ENCODE results near the gene TMEM204.

Gene TMEM204

DNA sequence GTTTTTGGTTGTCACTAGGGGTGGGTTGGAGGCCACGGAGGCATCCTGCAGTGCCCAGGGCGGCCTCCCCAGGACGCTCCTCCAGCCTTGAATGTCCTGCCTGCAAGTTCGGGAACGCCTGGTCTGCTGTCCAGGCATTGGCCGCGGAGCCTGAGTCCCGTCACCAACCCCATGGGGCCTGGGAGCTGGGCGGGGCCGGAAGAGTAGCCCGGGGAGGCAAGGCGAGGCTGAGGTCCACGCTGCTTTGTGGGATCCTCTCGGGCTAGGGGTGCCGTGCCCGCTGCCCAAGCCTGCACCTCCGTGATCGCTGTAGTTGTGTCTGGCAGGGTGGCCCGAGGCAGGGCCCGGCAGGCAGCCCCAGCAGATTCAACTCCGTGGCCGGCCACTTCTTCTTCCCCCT is 27.6 kb upstream of the TMEM204 start:
- TF ChIP-seq, protein P1, sequence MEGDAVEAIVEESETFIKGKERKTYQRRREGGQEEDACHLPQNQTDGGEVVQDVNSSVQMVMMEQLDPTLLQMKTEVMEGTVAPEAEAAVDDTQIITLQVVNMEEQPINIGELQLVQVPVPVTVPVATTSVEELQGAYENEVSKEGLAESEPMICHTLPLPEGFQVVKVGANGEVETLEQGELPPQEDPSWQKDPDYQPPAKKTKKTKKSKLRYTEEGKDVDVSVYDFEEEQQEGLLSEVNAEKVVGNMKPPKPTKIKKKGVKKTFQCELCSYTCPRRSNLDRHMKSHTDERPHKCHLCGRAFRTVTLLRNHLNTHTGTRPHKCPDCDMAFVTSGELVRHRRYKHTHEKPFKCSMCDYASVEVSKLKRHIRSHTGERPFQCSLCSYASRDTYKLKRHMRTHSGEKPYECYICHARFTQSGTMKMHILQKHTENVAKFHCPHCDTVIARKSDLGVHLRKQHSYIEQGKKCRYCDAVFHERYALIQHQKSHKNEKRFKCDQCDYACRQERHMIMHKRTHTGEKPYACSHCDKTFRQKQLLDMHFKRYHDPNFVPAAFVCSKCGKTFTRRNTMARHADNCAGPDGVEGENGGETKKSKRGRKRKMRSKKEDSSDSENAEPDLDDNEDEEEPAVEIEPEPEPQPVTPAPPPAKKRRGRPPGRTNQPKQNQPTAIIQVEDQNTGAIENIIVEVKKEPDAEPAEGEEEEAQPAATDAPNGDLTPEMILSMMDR (IDR thresholded peaks at IDR 0.05) = no peak
- no peak for TF ChIP-seq ZFX (IDR thresholded peaks at IDR 0.05; ENCODE audit: borderline replicate concordance)
- H3K27ac ChIP-seq = no peak overlapping the region

DNA sequence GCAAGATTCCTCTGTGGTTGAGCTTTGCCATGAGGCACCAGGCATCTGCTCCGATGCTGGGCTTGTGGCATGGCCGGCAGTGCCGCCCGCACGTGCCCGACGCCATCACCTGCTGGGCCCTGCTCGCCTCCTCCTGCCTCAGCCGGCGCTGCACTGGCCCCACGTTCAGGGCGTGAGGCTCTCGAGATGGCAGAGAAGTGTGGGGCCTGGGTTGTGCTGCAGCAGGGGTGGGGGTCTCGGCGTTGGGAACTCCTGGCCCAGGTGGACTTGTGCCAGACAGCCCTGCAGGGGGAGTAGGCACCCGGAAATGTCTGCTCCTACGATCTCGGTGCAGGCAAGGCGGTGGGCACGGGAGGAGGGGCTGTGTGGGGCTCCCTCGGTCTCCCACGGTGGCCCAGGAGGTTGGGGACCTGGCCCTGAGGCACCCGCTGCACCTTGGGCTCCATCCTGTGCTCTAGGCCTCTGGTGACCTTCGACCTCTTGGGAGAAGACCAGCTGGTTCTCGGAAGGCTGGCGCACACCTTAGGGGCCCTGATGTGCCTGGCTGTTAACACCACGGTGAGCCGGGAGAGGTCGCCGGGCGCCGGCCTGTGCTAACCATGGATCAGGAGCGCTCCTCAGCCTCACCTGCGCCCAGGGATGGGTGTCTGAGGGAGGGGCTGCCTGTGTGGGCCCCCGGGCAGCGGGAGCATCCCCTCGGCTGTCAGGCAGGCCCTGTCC is 26.8 kb upstream of the TMEM204 start:
- TF ChIP-seq ZFX (IDR thresholded peaks at IDR 0.05; ENCODE audit: borderline replicate concordance) = no peak
- TF ChIP-seq, protein P1 (IDR thresholded peaks at IDR 0.05) = no peak

DNA sequence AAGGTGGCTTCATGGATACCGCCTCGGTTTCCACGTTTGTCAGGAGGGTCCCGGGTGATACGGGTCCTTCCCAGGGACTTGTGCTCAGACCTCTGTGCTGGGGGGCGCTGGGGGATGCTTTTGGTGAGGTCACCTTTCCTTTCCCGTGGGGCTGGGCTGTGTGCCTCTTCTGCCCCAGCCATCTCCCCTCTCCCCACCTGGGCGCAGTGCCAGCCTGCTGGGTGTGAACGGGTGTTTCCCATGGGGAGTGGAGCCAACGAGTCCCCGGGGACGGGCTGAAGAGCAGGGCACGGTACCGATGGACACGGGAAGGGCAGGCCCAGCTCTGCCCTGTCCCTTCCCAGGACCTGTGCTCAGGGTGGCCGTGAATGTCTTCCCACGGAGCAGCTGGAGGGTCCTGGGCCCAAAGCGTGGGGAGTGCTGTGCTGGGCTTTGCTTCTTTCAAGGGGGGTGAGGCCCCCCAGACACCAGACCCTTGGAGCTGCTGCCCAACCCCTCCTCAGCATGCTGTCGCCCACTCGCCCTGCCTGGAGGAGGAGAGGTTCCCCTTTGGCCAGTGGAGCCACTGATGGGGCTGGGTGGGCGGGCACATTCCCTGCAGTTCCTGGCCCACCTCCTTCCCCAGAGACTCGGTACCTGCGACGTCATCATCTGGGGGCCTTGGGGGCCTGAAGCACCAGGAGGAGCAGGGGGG is 24.8 kb upstream of the TMEM204 start:
- TF ChIP-seq, protein P1 (IDR thresholded peaks at IDR 0.05) = no peak
- no peak overlapping the region for H3K27ac ChIP-seq

More for the DNA sequence above, 26.8 kb upstream of the TMEM204 start:
- no peak overlapping the region for H3K27ac ChIP-seq

DNA sequence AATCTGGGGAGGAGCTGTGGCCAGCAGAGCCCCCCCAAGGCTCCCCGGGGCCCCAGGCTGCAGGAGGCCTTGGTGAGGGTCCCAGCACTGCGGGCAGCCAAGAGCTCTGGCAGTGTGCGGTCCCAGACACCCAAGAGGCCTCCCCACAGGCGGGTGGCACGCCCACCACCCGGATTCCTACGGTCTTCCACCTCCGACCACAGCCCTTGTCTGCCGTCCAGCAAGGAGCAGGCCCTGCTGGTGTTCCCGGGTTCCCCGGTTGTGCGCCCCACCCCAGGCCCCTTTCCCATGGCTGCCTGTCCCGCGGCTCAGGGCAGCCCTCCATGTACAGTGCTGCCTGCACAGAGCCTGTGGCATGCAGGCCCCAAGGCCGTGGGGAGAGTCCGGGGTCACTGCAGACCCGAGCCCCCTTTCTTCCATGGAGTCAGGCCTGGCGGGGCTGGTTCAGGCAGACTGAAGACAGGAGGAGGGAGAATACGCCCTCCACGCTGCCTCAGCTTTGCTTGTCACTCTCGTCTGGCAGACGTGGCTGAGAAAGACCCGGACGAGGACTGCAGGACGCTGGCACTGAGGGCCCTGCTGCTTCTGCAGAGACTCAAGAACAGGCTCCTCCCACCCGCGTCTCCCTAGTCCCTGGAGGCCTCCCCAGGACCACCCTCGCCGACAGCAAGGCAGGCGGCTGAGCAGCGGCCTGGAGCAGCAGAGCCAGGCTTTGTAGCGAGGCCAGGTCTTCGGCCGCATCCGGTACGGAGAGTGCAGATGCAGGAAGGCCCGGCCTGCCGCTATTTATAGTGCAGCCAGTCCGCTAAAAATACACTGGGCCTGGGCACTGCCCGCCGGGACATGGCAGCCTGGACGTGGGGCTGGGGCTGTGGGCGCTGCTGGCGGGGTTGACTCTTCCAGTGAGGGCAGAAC is 23.9 kb upstream of the TMEM204 start:
- TF ChIP-seq, protein P1 (IDR thresholded peaks at IDR 0.05) = no peak
- no peak for TF ChIP-seq ZFX (IDR thresholded peaks at IDR 0.05; ENCODE audit: borderline replicate concordance)
- H3K27ac ChIP-seq = no peak overlapping the region

DNA sequence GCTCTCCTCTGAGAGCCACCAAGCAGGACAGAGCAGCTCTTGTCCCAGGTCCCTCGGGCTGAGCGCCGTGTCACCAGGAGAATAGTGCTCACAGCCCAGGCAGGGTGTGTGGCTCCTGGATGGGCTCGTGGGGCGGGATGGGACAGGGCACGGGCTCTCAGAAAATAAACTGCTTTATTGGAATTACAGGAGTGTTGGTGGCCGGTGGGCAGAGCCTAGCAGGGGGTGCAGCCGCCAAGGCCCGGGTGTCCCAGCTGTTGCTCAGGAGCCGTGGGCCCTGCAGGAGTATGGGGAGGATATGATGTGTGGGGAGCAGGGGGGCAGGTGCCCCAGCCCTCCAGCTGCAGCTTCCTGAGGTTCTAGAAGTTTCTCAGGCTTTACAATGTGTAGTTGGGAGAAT is 23.2 kb upstream of the TMEM204 start:
- no peak overlapping the region for H3K27ac ChIP-seq

DNA sequence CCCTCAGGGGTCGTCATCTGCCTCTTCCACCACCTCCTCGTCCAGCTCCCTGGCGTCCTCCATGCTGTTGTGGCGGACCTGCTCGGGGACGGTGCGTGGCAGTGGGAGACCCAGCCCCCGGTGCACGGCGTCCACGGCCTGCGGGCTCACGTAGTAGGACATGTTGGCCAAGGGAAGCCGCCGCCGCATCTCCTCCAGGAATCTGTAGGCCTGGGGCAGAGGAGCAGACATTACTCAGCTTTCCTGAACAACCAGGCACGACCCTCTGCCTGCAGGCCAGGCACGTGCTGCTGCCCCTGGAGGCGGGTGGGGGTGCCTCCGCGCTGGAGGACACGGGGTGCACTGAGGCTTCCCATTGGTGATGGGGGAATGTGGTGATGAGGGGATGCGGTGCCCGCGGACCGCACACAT is 22.5 kb upstream of the TMEM204 start:
- TF ChIP-seq, protein P1 (IDR thresholded peaks at IDR 0.05) = no peak
- no peak for TF ChIP-seq ZFX (IDR thresholded peaks at IDR 0.05; ENCODE audit: borderline replicate concordance)
- no peak overlapping the region for H3K27ac ChIP-seq

More for the DNA sequence above, 23.2 kb upstream of the TMEM204 start:
- TF ChIP-seq, protein P1 (IDR thresholded peaks at IDR 0.05) = no peak
- TF ChIP-seq ZFX (IDR thresholded peaks at IDR 0.05; ENCODE audit: borderline replicate concordance) = no peak

Measured in 22Rv1 (cell line).